ENCODE results near the gene PKN1.

DNA sequence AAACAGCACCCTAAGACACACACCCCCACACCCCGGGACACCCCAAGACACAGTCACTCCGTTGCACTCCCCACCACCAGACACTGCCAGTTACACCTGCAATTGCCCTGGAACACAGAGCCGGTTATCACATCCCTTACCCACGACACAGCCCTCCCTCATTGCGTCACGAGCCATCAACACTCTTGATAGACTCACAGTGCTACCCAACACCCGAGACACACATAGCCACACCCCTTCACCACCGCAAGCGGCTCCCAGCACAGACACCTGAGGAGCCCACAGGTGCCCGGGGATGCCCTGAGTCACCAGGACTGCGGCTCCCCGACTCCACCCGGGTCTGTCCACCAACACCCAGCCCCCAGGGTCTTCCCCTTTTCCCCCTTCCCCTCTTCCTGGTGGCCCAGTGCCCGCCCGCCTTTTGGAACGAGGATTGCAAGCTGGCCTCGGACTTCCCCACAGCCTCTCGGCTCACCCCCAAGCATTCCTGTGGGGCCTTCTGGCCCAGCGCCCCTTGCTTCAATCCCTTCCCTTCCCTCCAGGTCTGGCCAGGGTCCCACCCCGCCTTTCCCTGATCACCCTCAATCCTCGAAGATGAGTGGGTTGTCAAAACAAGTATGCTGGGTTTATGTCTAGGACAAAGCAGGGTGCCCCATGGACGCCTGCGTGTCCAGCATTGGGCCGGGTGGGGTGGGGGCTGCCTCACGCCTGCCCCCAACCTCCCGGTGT lies 43.7 kb downstream of the PKN1 start:
- TF ChIP-seq ZFP3 (CRISPR knock-in tag; IDR thresholded peaks at IDR 0.05) (no peak), OSR1 (CRISPR knock-in tag; IDR thresholded peaks at IDR 0.05) (no peak), ARNTL (CRISPR knock-in tag; IDR thresholded peaks at IDR 0.05; ENCODE audit: borderline replicate concordance, low read depth) (no peak), BACH2 (CRISPR knock-in tag; IDR thresholded peaks at IDR 0.05; ENCODE audit: borderline replicate concordance) (no peak), CSDC2 (CRISPR knock-in tag; IDR thresholded peaks at IDR 0.05) (no peak), ZNF70 (CRISPR knock-in tag; IDR thresholded peaks at IDR 0.05) (no peak), SNAI2 (CRISPR knock-in tag; IDR thresholded peaks at IDR 0.05) (no peak), ZFP30 (CRISPR knock-in tag; IDR thresholded peaks at IDR 0.05) (no peak), ZNF8 (CRISPR knock-in tag; IDR thresholded peaks at IDR 0.05) (no peak)
- TF ChIP-seq, protein P1, sequence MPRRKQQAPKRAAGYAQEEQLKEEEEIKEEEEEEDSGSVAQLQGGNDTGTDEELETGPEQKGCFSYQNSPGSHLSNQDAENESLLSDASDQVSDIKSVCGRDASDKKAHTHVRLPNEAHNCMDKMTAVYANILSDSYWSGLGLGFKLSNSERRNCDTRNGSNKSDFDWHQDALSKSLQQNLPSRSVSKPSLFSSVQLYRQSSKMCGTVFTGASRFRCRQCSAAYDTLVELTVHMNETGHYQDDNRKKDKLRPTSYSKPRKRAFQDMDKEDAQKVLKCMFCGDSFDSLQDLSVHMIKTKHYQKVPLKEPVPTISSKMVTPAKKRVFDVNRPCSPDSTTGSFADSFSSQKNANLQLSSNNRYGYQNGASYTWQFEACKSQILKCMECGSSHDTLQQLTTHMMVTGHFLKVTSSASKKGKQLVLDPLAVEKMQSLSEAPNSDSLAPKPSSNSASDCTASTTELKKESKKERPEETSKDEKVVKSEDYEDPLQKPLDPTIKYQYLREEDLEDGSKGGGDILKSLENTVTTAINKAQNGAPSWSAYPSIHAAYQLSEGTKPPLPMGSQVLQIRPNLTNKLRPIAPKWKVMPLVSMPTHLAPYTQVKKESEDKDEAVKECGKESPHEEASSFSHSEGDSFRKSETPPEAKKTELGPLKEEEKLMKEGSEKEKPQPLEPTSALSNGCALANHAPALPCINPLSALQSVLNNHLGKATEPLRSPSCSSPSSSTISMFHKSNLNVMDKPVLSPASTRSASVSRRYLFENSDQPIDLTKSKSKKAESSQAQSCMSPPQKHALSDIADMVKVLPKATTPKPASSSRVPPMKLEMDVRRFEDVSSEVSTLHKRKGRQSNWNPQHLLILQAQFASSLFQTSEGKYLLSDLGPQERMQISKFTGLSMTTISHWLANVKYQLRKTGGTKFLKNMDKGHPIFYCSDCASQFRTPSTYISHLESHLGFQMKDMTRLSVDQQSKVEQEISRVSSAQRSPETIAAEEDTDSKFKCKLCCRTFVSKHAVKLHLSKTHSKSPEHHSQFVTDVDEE (CRISPR knock-in tag; IDR thresholded peaks at IDR 0.05): no peak
- TF ChIP-seq, protein P2, sequence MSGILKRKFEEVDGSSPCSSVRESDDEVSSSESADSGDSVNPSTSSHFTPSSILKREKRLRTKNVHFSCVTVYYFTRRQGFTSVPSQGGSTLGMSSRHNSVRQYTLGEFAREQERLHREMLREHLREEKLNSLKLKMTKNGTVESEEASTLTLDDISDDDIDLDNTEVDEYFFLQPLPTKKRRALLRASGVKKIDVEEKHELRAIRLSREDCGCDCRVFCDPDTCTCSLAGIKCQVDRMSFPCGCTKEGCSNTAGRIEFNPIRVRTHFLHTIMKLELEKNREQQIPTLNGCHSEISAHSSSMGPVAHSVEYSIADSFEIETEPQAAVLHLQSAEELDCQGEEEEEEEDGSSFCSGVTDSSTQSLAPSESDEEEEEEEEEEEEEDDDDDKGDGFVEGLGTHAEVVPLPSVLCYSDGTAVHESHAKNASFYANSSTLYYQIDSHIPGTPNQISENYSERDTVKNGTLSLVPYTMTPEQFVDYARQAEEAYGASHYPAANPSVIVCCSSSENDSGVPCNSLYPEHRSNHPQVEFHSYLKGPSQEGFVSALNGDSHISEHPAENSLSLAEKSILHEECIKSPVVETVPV (CRISPR knock-in tag; IDR thresholded peaks at IDR 0.05): no peak
- TF ChIP-seq, protein P3, sequence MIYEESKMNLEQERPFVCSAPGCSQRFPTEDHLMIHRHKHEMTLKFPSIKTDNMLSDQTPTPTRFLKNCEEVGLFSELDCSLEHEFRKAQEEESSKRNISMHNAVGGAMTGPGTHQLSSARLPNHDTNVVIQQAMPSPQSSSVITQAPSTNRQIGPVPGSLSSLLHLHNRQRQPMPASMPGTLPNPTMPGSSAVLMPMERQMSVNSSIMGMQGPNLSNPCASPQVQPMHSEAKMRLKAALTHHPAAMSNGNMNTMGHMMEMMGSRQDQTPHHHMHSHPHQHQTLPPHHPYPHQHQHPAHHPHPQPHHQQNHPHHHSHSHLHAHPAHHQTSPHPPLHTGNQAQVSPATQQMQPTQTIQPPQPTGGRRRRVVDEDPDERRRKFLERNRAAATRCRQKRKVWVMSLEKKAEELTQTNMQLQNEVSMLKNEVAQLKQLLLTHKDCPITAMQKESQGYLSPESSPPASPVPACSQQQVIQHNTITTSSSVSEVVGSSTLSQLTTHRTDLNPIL (CRISPR knock-in tag; IDR thresholded peaks at IDR 0.05; ENCODE audit: low read depth): no peak
